Endothelial cell of hepatic sinusoid (primary cell): ENCODE results near the gene ECE2.

Source experiments
- in situ Hi-C: cut with HindIII; loops from 2 replicates; pipeline ENCODE4 v1.10.0; 2017; ENCODE audit warnings: low sequenced_read_pairs

ECE2 gene

DNA sequence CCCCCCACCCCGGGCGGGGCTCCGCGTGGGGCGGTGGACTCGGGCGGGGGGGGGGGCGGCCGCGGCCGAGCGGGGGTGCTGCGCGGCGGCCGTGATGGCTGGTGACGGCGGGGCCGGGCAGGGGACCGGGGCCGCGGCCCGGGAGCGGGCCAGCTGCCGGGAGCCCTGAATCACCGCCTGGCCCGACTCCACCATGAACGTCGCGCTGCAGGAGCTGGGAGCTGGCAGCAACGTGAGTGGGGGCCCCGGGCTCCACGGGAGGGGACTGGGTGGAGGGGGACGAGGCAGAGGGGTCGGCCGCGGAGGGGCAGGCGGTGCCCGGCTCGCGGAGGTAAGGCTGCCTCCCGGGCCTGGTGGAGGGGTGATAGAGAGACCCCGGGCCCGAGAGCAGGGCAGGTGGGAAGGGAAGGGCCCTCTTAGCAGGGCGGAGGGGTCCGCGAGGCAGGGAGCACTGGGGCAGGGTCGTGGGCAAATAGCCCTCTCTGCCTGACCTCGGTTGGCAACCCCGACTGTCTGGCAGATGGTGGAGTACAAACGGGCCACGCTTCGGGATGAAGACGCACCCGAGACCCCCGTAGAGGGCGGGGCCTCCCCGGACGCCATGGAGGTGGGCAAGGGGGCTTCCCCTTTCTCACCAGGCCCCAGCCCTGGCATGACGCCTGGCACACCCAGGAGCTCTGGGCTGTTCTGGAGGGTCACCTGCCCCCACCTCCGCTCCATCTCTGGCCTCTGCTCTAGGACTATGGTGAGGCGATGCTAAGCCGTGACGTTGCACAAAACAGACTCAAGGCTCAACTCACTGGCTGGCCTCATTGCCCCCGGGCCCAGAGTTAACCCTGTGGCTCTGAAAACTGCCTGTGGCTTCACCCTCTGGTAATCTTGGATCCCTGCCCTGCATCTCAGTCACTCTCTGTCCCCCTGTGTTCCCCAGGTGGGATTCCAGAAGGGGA, at the start of gene ECE2:
TSS of gene ECE2 (plus strand) at position 62 of the 950 bp plus-strand sequence. CDS start at position 194, 132 bp downstream.
- in situ Hi-C loops = no loop called here

DNA sequence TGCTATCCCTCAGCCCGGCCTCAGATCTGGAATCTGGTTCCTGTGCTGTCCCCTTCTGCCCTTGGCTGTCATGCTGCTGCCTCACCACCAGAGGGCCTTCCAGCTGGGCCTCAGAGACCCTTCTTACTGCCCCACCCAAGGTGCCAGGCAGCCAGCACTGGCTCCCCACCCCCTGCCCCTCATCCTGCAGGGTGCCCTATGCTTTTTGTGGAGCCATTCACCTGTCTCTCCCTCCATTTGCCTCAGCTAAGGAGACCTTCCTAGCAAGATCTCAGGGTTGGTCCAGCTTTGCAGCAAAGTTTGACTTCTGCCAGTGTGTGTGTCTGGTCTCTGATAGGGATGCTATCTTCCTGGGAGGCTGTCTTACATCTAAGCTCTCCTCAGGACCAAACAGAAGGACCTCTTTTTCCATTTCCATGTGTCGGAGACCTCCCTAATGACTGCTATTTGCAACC, 48.3 kb upstream of the ECE2 start:
- in situ Hi-C loops = loop anchor here (5.0 kb wide), 1 partner anchor 40 kb away; no protein-coding TSS in a partner anchor

DNA sequence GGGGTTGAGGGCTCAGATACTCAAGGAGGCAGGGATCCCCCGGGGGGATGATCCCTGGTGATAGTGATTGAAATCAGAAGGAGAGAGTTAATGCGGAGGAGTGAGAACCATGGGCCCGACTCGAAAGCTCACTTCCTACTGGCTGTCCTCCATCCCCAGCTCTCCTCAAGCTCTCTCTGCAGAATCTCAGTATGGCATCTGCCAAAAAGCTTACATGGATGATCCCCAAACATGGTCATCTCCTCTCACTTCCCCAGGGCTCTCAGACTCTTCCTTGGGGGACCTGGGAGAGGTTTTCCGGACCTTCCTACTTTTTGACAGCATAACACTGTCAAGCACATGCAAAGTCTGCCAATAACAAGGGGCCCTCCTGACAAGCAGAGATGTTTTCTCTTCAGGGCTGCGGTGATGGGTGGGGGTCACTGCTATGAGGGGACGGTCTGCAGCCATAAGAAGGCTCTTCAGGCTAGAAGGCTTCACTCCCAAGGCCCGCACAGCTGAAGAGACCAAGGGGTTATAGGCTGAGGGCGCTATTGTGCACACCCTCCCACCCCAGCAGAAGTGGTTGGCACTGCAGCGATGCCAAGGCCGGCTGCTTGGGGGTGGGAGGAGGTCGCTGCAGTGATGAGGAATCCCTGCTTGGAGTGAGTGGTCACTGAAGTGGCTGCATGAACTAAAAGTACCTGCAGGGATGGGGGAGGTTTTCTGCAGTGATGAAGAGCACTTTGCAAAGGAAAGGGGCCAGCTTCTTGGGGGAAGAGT, 47.3 kb upstream of the ECE2 start:
- in situ Hi-C loops = loop anchor here (5.0 kb wide), 1 partner anchor 39 kb away; no protein-coding TSS in a partner anchor

DNA sequence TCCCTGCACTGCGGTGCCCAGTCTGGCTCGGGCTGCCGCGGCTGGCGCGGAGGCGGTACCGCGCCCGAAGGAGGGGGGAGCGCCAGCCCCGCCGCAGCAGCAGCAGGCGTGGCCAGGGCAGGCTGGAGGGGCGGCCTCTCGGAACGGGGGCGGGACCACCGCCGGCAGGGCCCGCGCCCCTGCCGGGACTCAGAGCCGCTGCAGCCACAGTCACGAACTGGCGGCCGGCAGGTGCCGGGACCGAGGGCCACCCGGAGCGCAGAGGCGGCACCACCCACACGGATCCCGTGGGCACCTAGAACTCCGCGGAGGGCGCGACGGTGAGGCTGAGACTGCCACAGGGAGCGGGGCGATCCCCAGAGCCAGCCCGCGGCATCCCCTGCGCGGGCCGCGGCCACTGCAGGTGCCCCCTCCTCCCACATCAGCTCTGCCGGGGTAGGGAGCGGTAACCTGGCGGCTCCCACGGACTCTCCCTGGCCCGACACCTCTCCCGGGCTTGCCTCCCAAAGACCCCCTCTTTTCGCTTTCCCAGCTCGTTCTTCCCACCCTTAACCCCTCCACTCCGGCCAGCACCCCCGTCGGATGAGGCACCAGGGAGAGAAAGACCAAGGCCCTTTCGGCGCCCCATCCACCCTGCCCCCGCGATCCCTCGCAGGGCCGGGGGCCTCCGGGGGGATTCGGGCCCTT, 46.3 kb upstream of the ECE2 start, which contains the start of gene VWA5B2:
TSS of gene VWA5B2 (plus strand) at position 192 of the 687 bp plus-strand sequence. CDS start 944 bp downstream, outside the sequence.
- in situ Hi-C loops = loop anchor here (5.0 kb wide), 1 partner anchor 38 kb away; no protein-coding TSS in a partner anchor

DNA sequence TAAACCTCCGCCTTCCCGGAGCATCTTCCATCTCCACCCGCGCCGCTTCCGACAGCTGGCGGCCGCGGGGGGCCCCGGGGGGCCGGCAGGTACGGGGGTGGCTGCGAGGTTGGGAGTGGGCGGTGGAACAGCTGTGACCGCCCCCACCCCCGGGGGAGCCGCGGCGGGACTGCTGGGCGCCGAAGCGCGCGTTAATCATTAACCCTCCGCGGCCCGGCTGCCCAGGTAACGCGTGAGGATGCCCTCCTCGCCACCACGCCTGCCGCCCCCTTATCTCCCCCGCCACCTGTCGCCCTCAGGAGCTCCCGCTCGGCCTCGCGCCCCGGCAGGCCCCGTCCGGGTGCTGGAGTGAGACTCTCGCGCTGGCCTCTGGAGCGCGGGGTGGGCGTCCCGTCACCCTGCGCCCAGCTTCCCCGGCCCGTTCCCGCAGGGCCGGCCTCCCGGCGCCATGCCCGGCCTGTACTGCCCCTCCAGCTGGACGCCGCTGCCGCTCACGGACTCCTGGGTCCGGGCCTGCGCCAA, 45.7 kb upstream of the ECE2 start:
- in situ Hi-C loops = no loop called here

DNA sequence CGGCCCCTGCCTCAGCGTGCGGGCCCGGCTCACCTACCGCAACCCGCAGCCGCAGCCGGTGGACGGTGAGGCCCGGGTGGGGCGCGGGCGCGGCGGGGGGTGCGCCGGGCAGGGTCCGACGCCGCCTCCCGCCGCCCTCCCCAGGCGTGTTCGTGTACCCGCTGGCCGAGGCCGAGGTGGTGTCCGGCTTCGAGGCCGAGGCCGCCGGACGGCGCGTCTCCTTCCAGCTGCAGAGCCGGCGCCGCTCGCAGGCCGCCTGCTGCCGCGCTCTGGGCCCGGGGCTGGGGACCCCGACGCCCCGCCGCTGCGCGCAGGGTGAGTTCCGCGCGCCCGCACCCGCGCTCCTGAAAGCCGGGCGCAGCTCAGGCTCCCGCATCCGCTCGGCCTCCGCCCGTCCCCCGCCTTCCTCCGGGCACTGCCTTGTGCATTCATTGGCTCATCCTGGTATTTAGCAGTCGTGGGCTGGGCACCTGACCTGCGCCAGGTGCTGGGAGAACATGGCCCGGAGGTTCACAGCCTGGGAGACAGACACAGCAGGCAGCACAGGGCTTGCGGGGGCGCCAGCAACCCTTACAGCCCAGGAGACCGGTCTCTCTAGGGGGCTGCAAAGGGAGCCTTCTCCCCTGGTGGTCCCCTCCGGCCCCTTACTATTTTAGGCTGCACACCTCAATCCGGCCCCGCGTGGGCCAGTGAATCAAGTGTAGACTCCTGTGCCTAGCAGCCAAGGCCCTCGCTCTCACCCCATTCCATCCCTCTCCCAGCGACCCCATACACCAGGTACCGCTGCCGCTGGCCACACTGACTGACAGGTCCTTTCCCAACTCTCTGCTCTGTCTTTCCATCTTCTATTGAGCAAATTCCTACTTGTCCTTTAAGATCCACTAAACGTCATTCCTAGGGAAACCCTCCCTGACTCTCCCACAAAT, 45.0 kb upstream of the ECE2 start:
- in situ Hi-C loops = no loop called here

DNA sequence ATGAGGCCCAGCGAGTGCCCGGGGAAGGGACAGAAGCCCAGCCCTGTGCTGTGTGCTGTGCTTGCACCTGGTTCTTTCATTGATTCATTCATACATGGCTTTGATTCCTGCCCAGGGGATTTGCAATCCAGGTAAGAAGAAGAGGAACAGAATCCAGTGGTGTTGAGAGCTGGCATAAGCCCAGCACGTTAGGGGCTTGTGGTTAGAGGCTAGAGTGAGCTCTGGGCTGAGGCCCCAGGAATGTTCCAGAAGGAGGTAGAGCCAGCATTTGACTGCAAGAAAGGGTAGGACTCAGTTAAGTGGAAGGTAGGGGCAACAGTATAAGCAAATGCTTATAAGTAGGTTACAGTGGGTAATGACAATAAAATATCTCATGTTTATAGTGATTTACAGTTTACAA, 44.2 kb upstream of the ECE2 start:
- in situ Hi-C loops = no loop called here

DNA sequence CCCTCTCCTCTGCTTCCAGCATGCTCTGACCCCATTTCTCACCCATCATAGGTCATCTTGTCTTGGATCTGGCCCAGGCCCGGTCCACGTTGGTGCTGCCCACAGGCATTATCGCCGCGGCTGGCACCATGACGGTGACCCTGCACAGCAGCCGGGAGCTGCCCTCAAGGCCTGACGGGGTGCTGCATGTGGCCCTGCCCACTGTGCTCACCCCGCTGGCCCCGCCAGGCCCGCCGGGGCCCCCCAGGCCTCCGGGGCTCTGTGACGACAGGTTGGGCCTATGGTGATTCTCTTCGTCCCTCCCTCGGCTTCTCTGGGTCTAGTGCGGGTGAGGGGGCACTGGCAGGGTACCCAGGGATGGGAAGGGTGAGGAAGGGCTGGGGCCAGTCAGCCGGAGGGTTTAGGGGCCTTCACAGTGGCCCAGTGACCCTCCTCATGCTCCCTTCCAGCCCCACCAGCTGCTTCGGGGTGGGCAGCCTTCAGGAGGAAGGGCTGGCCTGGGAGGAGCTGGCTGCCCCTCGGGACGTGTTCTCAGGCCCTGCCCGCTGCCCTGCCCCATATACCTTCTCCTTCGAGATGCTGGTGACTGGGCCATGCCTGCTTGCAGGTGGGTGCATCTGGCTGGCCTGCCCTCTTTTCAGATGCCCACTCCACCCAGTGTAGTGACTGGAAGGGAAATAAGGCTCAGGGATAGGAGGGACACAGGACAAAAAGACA, 42.5 kb upstream of the ECE2 start:
- in situ Hi-C loops = no loop called here

DNA sequence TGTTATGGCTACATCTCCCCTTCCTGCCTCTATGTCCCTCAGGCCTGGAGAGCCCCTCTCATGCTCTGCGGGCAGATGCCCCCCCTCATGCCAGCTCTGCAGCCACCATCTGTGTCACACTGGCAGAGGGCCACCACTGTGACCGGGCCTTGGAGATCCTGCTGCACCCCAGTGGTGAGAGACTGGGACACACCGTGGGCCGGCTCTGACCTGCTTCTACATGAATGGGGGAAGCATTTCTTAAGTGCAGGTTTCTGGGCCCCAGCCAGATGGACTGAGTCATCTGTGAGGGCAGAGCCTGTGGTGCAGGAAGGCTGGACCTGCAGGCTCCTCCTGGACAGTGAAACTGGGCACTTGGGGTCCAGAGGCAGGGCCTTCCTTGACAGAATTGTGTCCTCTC, 41.6 kb upstream of the ECE2 start:
- in situ Hi-C loops = no loop called here

DNA sequence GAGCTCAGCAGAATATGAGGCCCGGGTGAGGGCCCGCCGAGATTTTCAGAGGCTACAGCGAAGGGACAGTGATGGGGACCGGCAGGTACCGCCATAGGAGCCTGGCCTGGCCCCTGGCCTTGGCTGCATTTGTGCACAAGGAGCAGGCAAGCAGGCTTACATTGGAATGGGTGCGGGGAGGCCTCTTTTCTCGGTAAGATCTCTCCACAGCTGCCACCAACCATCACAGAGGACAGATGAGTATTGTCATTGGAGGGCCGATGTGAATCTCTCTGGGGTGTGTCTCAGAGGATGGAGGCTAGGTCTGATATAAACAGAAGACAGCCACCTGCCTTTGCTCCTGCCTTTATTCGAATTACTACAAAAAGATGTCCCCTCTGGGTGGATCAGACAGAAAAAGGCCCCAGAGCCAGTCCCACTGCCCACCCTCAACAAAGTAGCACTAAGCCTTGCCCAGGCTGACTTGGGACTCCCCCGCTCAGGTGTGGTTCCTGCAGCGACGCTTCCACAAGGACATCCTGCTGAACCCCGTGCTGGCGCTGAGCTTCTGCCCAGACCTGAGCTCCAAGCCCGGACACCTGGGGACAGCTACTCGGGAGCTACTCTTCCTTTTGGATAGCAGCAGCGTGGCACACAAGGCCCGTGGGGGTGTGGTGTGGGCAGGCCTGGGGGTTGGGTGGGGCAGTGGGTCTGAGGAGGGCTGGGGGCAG, 41.0 kb upstream of the ECE2 start:
- in situ Hi-C loops = no loop called here

DNA sequence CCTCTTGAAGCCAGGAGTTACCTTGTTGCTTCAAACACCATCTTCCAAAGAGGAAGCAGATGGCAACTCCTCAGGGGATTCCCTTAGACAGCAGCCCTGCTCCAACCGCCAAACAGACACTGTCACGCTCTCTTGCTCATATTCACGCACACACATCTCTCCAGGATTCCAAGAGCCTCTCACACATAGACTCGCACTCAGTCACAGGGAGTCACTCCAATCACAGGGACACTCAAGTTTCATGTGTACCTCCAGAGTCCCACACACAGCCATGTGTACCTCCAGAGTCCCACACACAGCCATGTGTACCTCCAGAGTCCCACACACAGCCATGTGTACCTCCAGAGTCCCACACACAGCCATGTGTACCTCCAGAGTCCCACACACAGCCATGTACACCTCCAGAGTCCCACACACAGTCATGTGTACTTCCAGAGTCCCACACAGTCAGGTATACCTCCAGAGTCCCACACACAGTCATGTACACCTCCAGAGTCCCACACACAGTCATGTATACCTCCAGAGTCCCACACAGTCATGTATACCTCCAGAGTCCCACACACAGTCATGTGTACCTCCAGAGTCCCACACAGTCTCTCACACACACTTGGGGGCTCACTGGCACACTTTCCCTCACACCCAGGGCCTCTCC, 40.3 kb upstream of the ECE2 start:
- in situ Hi-C loops = no loop called here

DNA sequence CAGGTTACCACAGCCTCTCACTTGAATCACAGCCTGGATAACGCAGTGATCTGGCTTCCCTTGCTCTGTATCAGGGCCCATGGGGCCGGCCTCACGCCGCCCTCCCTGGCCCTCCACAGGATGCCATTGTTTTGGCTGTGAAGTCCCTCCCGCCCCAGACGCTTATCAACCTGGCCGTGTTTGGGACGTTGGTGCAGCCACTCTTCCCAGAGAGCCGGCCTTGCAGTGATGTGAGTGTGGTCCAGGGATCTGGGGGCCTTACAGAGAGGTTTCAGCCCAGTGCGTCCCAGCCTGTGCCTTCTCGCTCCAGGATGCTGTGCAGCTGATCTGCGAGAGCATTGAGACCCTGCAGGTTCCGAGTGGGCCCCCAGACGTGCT, 39.8 kb upstream of the ECE2 start:
- in situ Hi-C loops = no loop called here

DNA sequence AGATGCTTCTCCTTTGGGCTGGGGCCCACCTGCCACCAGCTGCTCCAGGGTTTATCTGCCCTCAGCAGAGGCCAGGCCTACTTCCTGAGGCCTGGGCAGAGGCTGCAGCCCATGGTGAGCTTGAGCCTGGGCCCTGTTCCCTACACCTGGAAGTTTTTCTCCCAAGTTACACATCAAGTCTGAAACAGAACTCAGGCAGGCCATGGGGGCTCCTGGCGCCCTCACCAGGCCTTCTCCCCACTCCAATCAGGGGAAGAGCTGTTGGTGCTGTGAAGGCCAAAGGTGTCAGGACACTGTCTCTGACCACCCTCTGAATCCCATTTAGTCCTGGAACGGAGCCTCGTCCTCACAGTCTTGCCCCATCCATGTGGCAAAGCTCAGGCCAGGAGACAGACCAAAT, 39.2 kb upstream of the ECE2 start:
- in situ Hi-C loops = no loop called here

DNA sequence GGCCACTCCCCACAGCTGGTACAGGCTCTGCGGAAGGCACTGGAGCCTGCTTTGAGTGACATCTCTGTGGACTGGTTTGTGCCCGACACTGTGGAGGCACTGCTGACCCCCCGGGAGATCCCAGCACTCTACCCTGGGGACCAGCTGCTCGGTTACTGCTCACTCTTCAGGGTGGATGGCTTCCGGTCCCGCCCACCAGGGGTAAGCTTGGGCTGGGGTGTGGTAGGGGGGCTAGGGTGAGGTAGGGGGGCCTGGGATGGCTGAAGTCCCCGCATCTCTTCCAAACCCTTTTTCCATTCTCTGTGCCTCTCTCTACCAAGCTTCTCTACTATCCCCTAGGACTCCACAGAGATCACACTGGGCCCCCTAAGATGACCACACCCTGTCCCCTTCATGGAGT, 38.6 kb upstream of the ECE2 start:
- in situ Hi-C loops = no loop called here

DNA sequence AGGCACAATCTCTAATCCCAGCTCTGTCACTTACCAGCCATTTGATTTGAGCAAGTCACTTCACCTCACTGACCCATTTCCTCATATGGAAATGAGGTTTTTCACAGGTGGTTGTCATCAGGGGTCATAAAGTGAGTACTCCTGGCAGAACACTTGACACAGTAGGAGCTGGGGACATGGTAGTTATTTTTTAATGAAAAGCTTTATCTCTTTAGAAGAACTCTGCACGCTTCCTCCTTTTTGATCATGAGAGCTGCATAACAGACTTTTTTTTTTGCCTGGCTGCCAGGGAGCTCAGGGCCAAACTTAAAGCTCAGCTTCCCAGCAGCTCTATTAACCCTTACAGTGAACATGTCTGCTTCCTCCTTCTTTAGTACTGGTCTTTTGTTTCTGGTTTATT, 38.0 kb upstream of the ECE2 start:
- in situ Hi-C loops = no loop called here

DNA sequence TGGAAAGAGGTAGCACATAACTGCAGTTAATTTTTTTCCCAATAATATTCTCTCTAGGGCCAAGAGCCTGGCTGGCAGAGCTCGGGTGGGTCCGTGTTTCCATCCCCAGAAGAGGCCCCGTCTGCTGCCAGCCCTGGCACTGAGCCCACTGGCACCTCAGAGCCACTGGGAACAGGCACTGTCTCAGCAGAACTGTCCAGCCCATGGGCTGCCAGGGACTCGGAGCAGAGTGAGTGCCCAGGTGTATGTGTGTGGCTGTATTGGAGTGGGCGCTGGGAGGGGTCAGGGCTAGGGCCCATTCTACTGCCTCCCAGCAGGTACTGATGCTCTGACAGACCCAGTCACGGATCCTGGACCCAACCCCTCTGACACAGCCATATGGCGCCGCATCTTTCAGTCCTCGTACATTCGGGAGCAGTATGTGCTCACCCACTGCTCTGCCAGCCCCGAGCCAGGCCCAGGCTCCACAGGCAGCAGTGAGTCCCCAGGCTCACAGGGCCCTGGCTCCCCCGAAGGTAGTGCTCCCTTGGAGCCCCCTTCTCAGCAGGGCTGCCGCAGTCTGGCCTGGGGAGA, 37.5 kb upstream of the ECE2 start:
- in situ Hi-C loops = no loop called here

DNA sequence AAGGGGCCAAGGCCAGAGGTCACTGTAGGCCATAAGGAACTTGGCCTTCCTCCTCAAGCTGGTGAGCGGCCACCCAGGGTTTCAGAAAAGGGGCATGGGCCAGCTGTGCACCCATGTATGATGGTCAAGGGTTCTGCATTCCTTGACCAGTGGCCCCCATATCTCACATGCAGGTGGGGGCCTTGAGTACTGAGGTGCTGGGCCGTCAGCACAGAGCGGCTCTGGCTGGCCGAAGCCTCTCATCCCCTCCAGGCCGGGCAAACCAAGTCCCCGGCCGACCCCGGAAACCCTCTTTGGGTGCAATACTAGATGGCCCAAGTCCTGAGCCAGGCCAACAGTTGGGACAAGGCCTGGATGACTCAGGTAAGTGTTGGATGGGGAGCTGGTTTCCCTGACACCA, 36.6 kb upstream of the ECE2 start:
- in situ Hi-C loops = no loop called here

DNA sequence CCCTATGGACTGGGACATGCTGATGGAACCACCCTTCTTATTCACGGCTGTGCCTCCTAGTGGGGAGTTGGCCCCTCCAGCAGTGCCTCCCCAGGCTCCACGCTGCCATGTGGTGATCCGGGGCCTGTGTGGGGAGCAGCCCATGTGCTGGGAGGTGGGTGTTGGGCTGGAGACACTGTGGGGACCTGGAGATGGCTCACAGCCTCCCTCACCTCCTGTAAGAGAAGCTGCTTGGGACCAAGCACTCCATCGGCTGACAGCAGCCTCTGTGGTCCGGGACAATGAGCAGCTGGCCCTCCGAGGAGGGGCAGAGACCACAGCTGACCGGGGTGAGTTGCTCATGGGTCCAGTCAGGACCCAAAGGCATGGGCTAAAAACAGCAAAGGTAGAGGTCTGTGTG, 36.1 kb upstream of the ECE2 start:
- in situ Hi-C loops = no loop called here
